ENCODE measurements around the gene VAV3.

The VAV3 gene

GRCh38 chr1:107914119-107914765 lies 50.7 kb downstream of the VAV3 start:
- H3K4me3 ChIP-seq (replicated peaks; ENCODE audit: low read depth, low read length): no peak overlapping the region
- TF ChIP-seq CTCF (IDR thresholded peaks at IDR 0.05; ENCODE audit: low read length, missing control alignments): no peak
- DNase-seq (ENCODE audit: low read depth): no peak

GRCh38 chr1:107912656-107913055 lies 52.3 kb downstream of the VAV3 start:
- no peak for DNase-seq (ENCODE audit: low read depth)
- no peak for TF ChIP-seq CTCF (IDR thresholded peaks at IDR 0.05; ENCODE audit: low read length, missing control alignments)
- H3K4me3 ChIP-seq (replicated peaks; ENCODE audit: low read depth, low read length): no peak overlapping the region

GRCh38 chr1:107900090-107900945 lies 64.7 kb downstream of the VAV3 start:
- DNase-seq (ENCODE audit: low read depth): no peak
- TF ChIP-seq CTCF (IDR thresholded peaks at IDR 0.05; ENCODE audit: low read length, missing control alignments): no peak
- no peak overlapping the region for H3K4me3 ChIP-seq (replicated peaks; ENCODE audit: low read depth, low read length)

- no peak for TF ChIP-seq CTCF (IDR thresholded peaks at IDR 0.05; ENCODE audit: low read length, missing control alignments)
- no peak overlapping the region for H3K4me3 ChIP-seq (replicated peaks; ENCODE audit: low read depth, low read length)
- DNase-seq (ENCODE audit: low read depth): no peak
These were observed 65.3 kb downstream of the VAV3 start for GRCh38 chr1:107899655-107900054.

GRCh38 chr1:107897438-107898345 lies 67.3 kb downstream of the VAV3 start:
- H3K4me3 ChIP-seq (replicated peaks; ENCODE audit: low read depth, low read length): no peak overlapping the region
- DNase-seq (ENCODE audit: low read depth): no peak
- TF ChIP-seq CTCF (IDR thresholded peaks at IDR 0.05; ENCODE audit: low read length, missing control alignments): no peak

GRCh38 chr1:107896936-107897335 lies 68.0 kb downstream of the VAV3 start:
- H3K4me3 ChIP-seq (replicated peaks; ENCODE audit: low read depth, low read length): no peak overlapping the region
- no peak for DNase-seq (ENCODE audit: low read depth)
- TF ChIP-seq CTCF (IDR thresholded peaks at IDR 0.05; ENCODE audit: low read length, missing control alignments): no peak
